ENCODE measurements around the gene SLC22A4.

The SLC22A4 gene

GRCh38 chr5:132275367-132276220 is 18.6 kb upstream of the SLC22A4 start:
- no peak for DNase-seq

GRCh38 chr5:132277256-132277655 is 16.9 kb upstream of the SLC22A4 start:
- DNase-seq, result no peak

- no peak for DNase-seq
These were observed 16.0 kb upstream of the SLC22A4 start for GRCh38 chr5:132277971-132278853.

GRCh38 chr5:132279801-132280200 is 14.4 kb upstream of the SLC22A4 start:
- no peak for DNase-seq

- DNase-seq, result no peak
These were observed 13.6 kb upstream of the SLC22A4 start for GRCh38 chr5:132280371-132281240.

- DNase-seq, result no peak
These were observed 12.2 kb upstream of the SLC22A4 start for GRCh38 chr5:132281856-132282614.

GRCh38 chr5:132283423-132284043 is 10.7 kb upstream of the SLC22A4 start:
- DNase-seq, result no peak

GRCh38 chr5:132289097-132289496 is 5.1 kb upstream of the SLC22A4 start:
- no peak for DNase-seq

- no peak for DNase-seq
These were observed 3.2 kb upstream of the SLC22A4 start for GRCh38 chr5:132291026-132291425.

GRCh38 chr5:132293066-132293991 is 865 bp upstream of the SLC22A4 start:
- peak; percentile 91 for DNase-seq

GRCh38 chr5:132294728-132295504 is 722 bp downstream of the SLC22A4 start:
- no peak for DNase-seq

GRCh38 chr5:132295505-132296411 is 1.6 kb downstream of the SLC22A4 start:
- DNase-seq, result no peak

- DNase-seq, result no peak
These were observed 2.3 kb downstream of the SLC22A4 start for GRCh38 chr5:132296412-132297016.

- DNase-seq, result no peak
These were observed 3.2 kb downstream of the SLC22A4 start for GRCh38 chr5:132297211-132297940.

GRCh38 chr5:132298298-132299212 is 4.4 kb downstream of the SLC22A4 start:
- DNase-seq, result no peak

- DNase-seq, result no peak
These were observed 5.7 kb downstream of the SLC22A4 start for GRCh38 chr5:132299917-132300316.
